ENCODE measurements around the gene GNPTG. TPM values are rescaled to one million over a fixed set of nuclear protein-coding genes. Genes with fewer than 3 reads are reported as not detected.

Gene GNPTG
- total and polyA plus RNA-seq, 5 donors from 2014 or later: 43.2 to 51.3 (median 44.5) TPM

GRCh38 chr16:1375741-1376410 lies 24.1 kb downstream of the GNPTG start:
- no peak overlapping the region for H3K27ac ChIP-seq (ENCODE audit: insufficient read depth, low read length, poor library complexity, severe bottlenecking)
- H3K27me3 ChIP-seq (ENCODE audit: control insufficient read depth, insufficient read depth, low read length): no peaks in the 10 kb centered on the region
- H3K4me1 ChIP-seq (ENCODE audit: control insufficient read depth, insufficient read depth, low read length, poor library complexity, severe bottlenecking): peaks cover 18% of the 10 kb centered on the region
- no peak overlapping the region for H3K4me3 Mint-ChIP-seq
- peaks cover 15% of the 10 kb centered on the region for H3K36me3 ChIP-seq (ENCODE audit: control insufficient read depth, insufficient read depth, low read length)
- DNase-seq (no peak), ATAC-seq (ENCODE audit: low read depth in 2 of 2) (no peak)
- no peaks in the 10 kb centered on the region for H3K9me3 Mint-ChIP-seq
- no peaks in the 10 kb centered on the region for H3K36me3 Mint-ChIP-seq
- no peak overlapping the region for H3K4me3 ChIP-seq (ENCODE audit: low read depth, low read length)
- peaks cover 3 to 21% (median 11%) of the 10 kb centered on the region in 4 donors for H3K4me1 Mint-ChIP-seq
- no peaks in the 10 kb centered on the region for H3K27me3 Mint-ChIP-seq
- no peak overlapping the region for H3K27ac Mint-ChIP-seq
- H3K9me3 ChIP-seq (ENCODE audit: control insufficient read depth in 2 of 2, low read length in 2 of 2): no peaks in the 10 kb centered on the region

- Histone ChIP-seq H3K27me3 (ENCODE audit: control insufficient read depth, insufficient read depth, low read length) (no peaks in the 10 kb centered on the region), H3K27ac (ENCODE audit: insufficient read depth, low read length, poor library complexity, severe bottlenecking) (no peak overlapping the region), H3K36me3 (ENCODE audit: control insufficient read depth, insufficient read depth, low read length) (peaks cover 18% of the 10 kb centered on the region), H3K4me1 (ENCODE audit: control insufficient read depth, insufficient read depth, low read length, poor library complexity, severe bottlenecking) (peaks cover 18% of the 10 kb centered on the region), H3K4me3 (ENCODE audit: low read depth, low read length) (no peak overlapping the region), H3K9me3 (ENCODE audit: control insufficient read depth in 2 of 2, low read length in 2 of 2) (no peaks in the 10 kb centered on the region)
- Mint-ChIP-seq H3K4me3 (no peak overlapping the region), H3K4me1 (peaks cover 3 to 24% (median 11%) of the 10 kb centered on the region in 4 donors), H3K9me3 (no peaks in the 10 kb centered on the region), H3K27ac (no peak overlapping the region), H3K27me3 (no peaks in the 10 kb centered on the region), H3K36me3 (no peaks in the 10 kb centered on the region)
- DNase-seq (no peak), ATAC-seq (ENCODE audit: low read depth in 2 of 2) (no peak)
Observed at GRCh38 chr16:1377406-1378010, 25.8 kb downstream of the GNPTG start.

GRCh38 chr16:1378087-1378803 lies 26.5 kb downstream of the GNPTG start:
- H3K27me3 Mint-ChIP-seq: no peaks in the 10 kb centered on the region

GRCh38 chr16:1378804-1379303 lies 27.1 kb downstream of the GNPTG start:
- H3K4me3 ChIP-seq (ENCODE audit: low read depth, low read length): no peak overlapping the region
- Mint-ChIP-seq H3K4me1 (peaks cover 3 to 24% (median 11%) of the 10 kb centered on the region in 4 donors), H3K36me3 (no peaks in the 10 kb centered on the region), H3K9me3 (no peaks in the 10 kb centered on the region), H3K27me3 (no peaks in the 10 kb centered on the region), H3K4me3 (peak overlapping the region in 3 of 4 donors; percentile 27 to 73 (median 41)), H3K27ac (peak overlapping the region; percentile 48 to 75 (median 71))
- peaks cover 22% of the 10 kb centered on the region for H3K36me3 ChIP-seq (ENCODE audit: control insufficient read depth, insufficient read depth, low read length)
- no peaks in the 10 kb centered on the region for H3K9me3 ChIP-seq (ENCODE audit: control insufficient read depth in 2 of 2, low read length in 2 of 2)
- H3K27ac ChIP-seq (ENCODE audit: insufficient read depth, low read length, poor library complexity, severe bottlenecking): peak overlapping the region; percentile 47
- peak; percentile 36 to 55 (median 50) for DNase-seq
- H3K4me1 ChIP-seq (ENCODE audit: control insufficient read depth, insufficient read depth, low read length, poor library complexity, severe bottlenecking): peaks cover 18% of the 10 kb centered on the region
- no peaks in the 10 kb centered on the region for H3K27me3 ChIP-seq (ENCODE audit: control insufficient read depth, insufficient read depth, low read length)
- peak; percentile 41 to 51 for ATAC-seq (ENCODE audit: low read depth in 2 of 2)

More at GRCh38 chr16:1378087-1378803, 26.5 kb downstream of the GNPTG start:
- H3K36me3 ChIP-seq (ENCODE audit: control insufficient read depth, insufficient read depth, low read length): peaks cover 19% of the 10 kb centered on the region
- H3K4me1 ChIP-seq (ENCODE audit: control insufficient read depth, insufficient read depth, low read length, poor library complexity, severe bottlenecking): peaks cover 18% of the 10 kb centered on the region
- ATAC-seq (ENCODE audit: low read depth in 2 of 2) (no peak), DNase-seq (no peak)
- Mint-ChIP-seq H3K4me3 (peak overlapping the region in 3 of 4 donors; percentile 41 to 78 (median 73)), H3K27ac (peak overlapping the region; percentile 62 to 75 (median 74)), H3K4me1 (peaks cover 3 to 24% (median 11%) of the 10 kb centered on the region in 4 donors), H3K36me3 (no peaks in the 10 kb centered on the region), H3K9me3 (no peaks in the 10 kb centered on the region)
- no peaks in the 10 kb centered on the region for H3K27me3 ChIP-seq (ENCODE audit: control insufficient read depth, insufficient read depth, low read length)
- no peak overlapping the region for H3K4me3 ChIP-seq (ENCODE audit: low read depth, low read length)
- no peaks in the 10 kb centered on the region for H3K9me3 ChIP-seq (ENCODE audit: control insufficient read depth in 2 of 2, low read length in 2 of 2)
- peak overlapping the region; percentile 47 for H3K27ac ChIP-seq (ENCODE audit: insufficient read depth, low read length, poor library complexity, severe bottlenecking)

DNA sequence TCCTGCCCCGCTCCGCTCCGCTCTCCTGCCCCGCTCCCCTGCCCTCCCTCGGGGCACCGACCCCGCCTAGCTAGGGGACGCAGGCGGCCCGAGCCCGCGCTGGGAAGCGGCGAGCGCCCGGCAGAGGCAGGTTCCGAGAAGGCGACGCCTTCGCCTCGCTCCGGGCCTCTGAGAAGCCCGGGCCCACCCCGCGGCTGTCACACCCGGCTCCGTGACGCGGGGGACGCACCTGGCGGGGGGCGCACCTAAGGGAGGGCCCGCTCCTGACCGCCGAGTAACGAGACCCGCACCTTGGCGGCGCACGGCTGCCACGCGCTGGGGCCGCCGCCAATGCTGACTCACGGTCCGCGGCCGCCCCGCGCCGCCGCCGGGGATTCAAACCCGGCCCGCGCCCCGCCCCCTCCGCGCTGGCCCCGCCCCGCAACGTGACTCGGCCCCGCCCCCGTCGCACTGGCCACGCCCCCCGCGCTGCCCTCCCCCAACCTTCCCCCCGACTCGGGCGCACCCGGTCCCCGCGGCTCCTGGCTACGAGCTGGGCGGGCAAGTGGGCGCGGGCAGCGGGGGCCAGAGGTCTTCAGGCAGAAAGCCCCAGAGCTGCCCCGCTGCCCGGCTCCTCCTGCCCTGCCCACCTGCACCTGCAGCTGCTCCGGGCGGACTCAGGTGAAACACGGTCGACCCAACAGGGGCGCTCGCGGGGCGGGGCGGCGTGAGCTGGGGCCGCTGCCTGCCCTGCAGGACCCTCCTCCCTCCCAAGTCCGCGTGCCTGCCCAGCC lies 27.8 kb downstream of the GNPTG start:
- peaks cover 22% of the 10 kb centered on the region for H3K36me3 ChIP-seq (ENCODE audit: control insufficient read depth, insufficient read depth, low read length)
- Mint-ChIP-seq H3K27ac (no peak overlapping the region), H3K27me3 (no peaks in the 10 kb centered on the region), H3K4me3 (peak overlapping the region; percentile 60 to 84 (median 82)), H3K9me3 (no peaks in the 10 kb centered on the region), H3K4me1 (peaks cover 3 to 24% (median 11%) of the 10 kb centered on the region in 4 donors), H3K36me3 (no peaks in the 10 kb centered on the region)
- H3K4me1 ChIP-seq (ENCODE audit: control insufficient read depth, insufficient read depth, low read length, poor library complexity, severe bottlenecking): peaks cover 18% of the 10 kb centered on the region
- no peak overlapping the region for H3K4me3 ChIP-seq (ENCODE audit: low read depth, low read length)
- H3K27ac ChIP-seq (ENCODE audit: insufficient read depth, low read length, poor library complexity, severe bottlenecking): peak overlapping the region; percentile 47
- H3K9me3 ChIP-seq (ENCODE audit: control insufficient read depth in 2 of 2, low read length in 2 of 2): no peaks in the 10 kb centered on the region
- peak; percentile 70 to 73 for ATAC-seq (ENCODE audit: low read depth in 2 of 2)
- peak; percentile 55 to 62 (median 56) for DNase-seq
- no peaks in the 10 kb centered on the region for H3K27me3 ChIP-seq (ENCODE audit: control insufficient read depth, insufficient read depth, low read length)

DNA sequence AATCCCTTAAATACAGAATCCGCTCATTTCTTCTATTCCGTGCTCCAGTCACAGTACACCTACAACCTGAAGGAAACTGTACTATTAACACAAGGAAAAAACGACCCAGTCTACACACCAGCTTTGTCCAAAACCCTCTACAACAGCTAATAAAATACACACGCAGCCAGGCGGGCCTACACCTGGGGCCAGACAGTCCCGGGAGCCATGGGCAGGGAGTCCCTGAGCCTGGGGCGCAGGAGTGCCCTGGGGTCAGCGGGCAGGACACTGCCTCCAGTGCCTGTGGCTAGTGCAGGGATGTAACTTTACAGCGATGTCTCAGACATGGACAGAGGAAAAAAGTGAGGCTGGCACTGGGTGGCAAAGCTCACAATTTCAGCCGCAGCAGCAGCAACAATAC lies 28.5 kb downstream of the GNPTG start:
- Histone ChIP-seq H3K4me3 (ENCODE audit: low read depth, low read length) (no peak overlapping the region), H3K27ac (ENCODE audit: insufficient read depth, low read length, poor library complexity, severe bottlenecking) (no peak overlapping the region), H3K27me3 (ENCODE audit: control insufficient read depth, insufficient read depth, low read length) (no peaks in the 10 kb centered on the region), H3K36me3 (ENCODE audit: control insufficient read depth, insufficient read depth, low read length) (peaks cover 19% of the 10 kb centered on the region), H3K9me3 (ENCODE audit: control insufficient read depth in 2 of 2, low read length in 2 of 2) (no peaks in the 10 kb centered on the region), H3K4me1 (ENCODE audit: control insufficient read depth, insufficient read depth, low read length, poor library complexity, severe bottlenecking) (peaks cover 18% of the 10 kb centered on the region)
- H3K9me3 Mint-ChIP-seq: no peaks in the 10 kb centered on the region
- DNase-seq: no peak
- H3K36me3 Mint-ChIP-seq: peaks cover 3% of the 10 kb centered on the region
- peaks cover 4 to 24% (median 12%) of the 10 kb centered on the region in 4 donors for H3K4me1 Mint-ChIP-seq
- no peaks in the 10 kb centered on the region for H3K27me3 Mint-ChIP-seq
- no peak overlapping the region for H3K27ac Mint-ChIP-seq
- no peak for ATAC-seq (ENCODE audit: low read depth in 2 of 2)
- peak overlapping the region; percentile 60 to 84 (median 82) for H3K4me3 Mint-ChIP-seq
